Bronchial epithelial cell (primary cell): Measurements from ENCODE around the gene SAFB2. TPM values are rescaled to one million over a fixed set of nuclear protein-coding genes. Genes with fewer than 3 reads are reported as not detected.
A peak's percentile ranks its signal among the peaks of the same experiment; 100 is the strongest.

Experiments used
- DNase-seq: peaks from one replicate; pipeline ENCODE4 v3.0.0-alpha.2; 2010; ENCODE audit warnings: low read depth
- FAIRE-seq: peaks from 2 replicates; lab custom pipeline; 2011; peaks lifted over from hg19 to GRCh38; lab: Jason Lieb, UNC
- H3K27me3 ChIP-seq: 2 replicates; pipeline ENCODE4 v1.5.1; 2011; ENCODE audit warnings: low read length; ENCODE audit not compliant: control insufficient read depth, insufficient read depth
- H3K36me3 ChIP-seq: 2 replicates; pipeline ENCODE4 v1.5.1; 2011; ENCODE audit warnings: low read length; ENCODE audit not compliant: control insufficient read depth, insufficient read depth
- H3K4me3 ChIP-seq: 2 replicates; pipeline ENCODE4 v1.5.1; 2011; ENCODE audit warnings: mild to moderate bottlenecking, low read depth, low read length, control low read depth
- total RNA-seq: library from RNA; depleted of rRNA; stranded (reverse); fragments of >200 nt; gene quantifications from 2 replicates; pipeline ENCODE4 v1.2.1, GENCODE V29; 2014
- TF ChIP-seq, protein P1 (sequence below): IDR thresholded peaks from 2 replicates; pipeline ENCODE4 v1.5.1; 2011; ENCODE audit warnings: mild to moderate bottlenecking, moderate library complexity, low read length, control low read depth, inconsistent platforms; ENCODE audit not compliant: insufficient read depth, severe bottlenecking

Gene SAFB2
- total RNA-seq, 1 donor from 2014 or later, result 24.0 TPM

DNA sequence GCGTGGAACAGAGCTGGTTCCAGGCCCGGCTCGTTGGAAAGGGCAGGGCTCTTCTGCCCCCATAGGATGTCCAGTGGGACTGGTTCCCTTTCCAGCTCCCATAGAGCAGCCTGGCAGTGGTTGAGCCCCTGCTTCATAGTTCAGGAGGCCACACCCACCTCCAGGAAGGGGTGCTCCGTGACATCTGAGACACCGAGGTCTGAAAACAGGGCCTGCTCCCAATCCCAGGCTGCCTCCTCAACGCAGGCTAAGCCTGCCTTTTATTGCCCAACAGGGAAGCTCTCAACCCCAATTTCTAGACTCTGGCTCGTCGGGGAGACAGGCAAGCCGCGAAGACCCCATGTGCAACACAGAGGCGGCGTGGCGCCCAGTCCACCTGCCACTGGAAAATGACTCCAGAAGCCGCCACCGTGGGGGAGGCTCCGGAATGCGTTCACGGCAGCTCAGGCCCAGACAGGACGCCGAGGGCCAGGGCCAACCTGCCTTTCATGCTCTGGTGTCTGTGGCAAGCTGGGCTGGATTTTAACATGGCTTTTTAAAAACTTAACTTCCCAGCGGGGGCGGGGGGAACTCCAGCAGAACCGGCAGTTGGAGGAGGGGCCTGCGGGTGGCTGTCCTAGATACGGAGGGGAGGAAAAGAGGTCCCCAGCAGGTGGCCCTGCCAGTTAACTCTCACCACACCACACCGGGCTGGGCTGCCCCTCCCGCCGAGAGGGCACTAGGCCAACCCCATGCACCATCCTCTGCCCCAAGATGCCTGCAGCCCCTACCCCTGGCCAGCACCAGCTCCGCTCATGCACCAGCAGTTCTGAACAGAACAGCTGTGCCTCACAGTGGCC, 36.9 kb downstream of the SAFB2 start:
- TF ChIP-seq, protein P1, sequence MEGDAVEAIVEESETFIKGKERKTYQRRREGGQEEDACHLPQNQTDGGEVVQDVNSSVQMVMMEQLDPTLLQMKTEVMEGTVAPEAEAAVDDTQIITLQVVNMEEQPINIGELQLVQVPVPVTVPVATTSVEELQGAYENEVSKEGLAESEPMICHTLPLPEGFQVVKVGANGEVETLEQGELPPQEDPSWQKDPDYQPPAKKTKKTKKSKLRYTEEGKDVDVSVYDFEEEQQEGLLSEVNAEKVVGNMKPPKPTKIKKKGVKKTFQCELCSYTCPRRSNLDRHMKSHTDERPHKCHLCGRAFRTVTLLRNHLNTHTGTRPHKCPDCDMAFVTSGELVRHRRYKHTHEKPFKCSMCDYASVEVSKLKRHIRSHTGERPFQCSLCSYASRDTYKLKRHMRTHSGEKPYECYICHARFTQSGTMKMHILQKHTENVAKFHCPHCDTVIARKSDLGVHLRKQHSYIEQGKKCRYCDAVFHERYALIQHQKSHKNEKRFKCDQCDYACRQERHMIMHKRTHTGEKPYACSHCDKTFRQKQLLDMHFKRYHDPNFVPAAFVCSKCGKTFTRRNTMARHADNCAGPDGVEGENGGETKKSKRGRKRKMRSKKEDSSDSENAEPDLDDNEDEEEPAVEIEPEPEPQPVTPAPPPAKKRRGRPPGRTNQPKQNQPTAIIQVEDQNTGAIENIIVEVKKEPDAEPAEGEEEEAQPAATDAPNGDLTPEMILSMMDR, result no peak
- Histone ChIP-seq H3K4me3 (no peak overlapping the region), H3K27me3 (no peaks in the 10 kb centered on the region), H3K36me3 (peaks cover 17% of the 10 kb centered on the region)
- no peak for FAIRE-seq
- DNase-seq, result peak; percentile 51

- FAIRE-seq, result no peak
Measured at GRCh38 chr19:5580161-5580571, 42.4 kb downstream of the SAFB2 start.

DNA sequence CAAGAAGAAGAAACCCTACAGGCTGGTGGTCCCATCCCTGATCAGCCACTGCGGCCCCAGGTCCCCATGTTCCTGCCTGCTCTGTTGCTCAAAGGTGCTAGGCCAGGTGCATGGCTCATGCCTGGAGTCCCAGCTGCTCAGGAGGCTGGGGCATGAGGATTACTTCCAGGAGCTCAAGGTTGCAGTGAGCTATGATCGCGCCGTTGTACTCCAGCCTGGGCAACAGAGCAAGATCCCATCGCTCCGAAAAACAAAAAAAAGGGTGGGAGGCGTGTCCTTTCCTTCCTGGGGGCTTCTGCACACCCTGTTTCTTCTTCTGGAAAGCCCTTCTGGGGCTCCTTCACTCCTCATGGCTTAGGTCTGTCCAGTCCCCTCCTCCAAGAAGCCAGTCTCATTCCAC, 42.9 kb downstream of the SAFB2 start:
- no peak for FAIRE-seq
- TF ChIP-seq, protein P1, result no peak

More at GRCh38 chr19:5580161-5580571, 42.4 kb downstream of the SAFB2 start:
- TF ChIP-seq, protein P1, result no peak
- Histone ChIP-seq H3K4me3 (no peak overlapping the region), H3K36me3 (no peaks in the 10 kb centered on the region), H3K27me3 (no peaks in the 10 kb centered on the region)
- no peak for DNase-seq

DNA sequence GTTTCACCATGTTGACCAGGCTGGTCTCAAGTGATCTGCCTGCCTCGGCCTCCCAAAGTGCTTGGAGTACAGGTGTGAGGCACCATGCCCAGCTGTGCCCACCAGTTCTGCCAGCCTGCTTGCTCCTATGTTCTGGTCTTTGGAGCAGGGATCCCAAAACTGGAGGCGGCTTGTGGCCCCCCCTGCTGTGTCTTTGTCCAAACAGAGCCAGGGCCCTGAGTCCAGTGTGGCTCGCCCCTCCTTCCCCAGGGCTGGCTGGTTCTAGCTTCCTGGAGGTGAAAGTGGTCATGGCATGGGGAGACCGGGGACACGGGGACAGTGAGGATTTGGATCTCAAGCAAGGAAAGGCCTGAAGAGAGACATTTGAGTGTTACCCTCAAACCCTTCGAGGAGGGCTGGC, 43.3 kb downstream of the SAFB2 start:
- DNase-seq (no peak), FAIRE-seq (no peak)
- TF ChIP-seq, protein P1, result no peak
- Histone ChIP-seq H3K4me3 (no peak overlapping the region), H3K36me3 (no peaks in the 10 kb centered on the region), H3K27me3 (no peaks in the 10 kb centered on the region)

More for the DNA sequence above, 42.9 kb downstream of the SAFB2 start:
- DNase-seq, result no peak
- no peak overlapping the region for H3K4me3 ChIP-seq
- no peaks in the 10 kb centered on the region for H3K27me3 ChIP-seq
- H3K36me3 ChIP-seq, result no peaks in the 10 kb centered on the region

DNA sequence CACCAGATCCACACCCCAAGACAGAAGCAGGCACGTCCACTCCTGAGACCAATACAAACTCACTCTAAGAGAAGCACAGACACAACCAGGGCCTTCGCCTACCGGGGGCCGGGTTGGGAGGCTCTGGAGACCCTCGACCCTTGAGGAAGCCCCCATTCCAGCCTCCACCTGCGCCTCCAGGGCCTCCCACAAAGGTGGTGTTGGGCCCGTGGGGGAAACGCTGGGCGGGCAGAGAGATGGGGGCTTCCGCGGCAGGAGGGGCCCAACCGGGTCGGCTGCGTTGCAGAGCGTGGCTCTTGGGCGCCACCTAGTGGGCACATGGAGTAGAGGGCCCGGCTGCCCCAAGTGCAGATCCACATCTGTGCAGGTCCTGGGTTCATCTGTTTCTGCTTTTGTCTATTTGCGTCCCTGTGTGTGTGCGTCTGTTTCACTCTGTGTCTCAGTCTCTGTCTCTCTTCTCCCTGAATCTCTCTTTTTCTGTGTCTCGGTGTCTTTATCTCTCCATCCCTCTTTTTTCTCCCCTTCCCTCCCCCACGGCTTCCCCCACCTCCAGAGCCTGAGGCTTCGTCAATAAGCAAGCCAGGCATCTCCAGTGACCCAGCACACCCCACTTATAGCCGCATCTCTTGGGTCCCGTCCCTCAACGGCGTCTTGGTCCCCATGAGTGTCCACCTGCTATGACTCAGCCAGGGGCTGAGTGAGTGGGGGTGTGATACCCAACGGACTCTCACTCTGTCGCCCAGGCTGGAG, 44.3 kb downstream of the SAFB2 start:
- DNase-seq (peak; percentile 33), FAIRE-seq (no peak)
- Histone ChIP-seq H3K4me3 (peak overlapping the region; percentile 40), H3K36me3 (no peaks in the 10 kb centered on the region), H3K27me3 (no peaks in the 10 kb centered on the region)
- TF ChIP-seq, protein P1, result peak; percentile 99
